Stimulated activated CD4-positive, alpha-beta T cell treated with anti-CD3 and anti-CD28 coated beads, Interleukin-1b, Interleukin-23, amount 100 ng/mL, for 48 hours (primary cell): ENCODE data around the gene DRAM1.

Experiments
- DNase-seq: peaks from one replicate; pipeline ENCODE4 v3.0.0-alpha.2; 2020

Gene DRAM1

DNA sequence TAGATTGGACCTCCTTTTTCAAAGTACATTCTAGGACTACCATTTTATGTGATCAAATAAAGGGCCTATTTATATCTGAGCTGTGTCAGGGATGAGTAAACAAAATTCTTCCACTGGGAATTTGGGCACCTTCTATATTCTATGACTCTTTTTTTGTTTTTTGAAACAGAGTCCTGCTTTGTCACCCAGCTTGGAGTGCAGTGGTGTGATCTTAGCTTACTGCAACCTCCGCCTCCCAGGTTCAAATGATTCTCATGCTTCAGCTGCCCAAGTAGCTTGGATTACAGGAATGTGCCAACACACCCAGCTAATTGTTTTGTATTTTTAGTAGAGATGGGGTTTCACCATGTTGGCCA, 64.8 kb downstream of the DRAM1 start:
- no peak for DNase-seq

DNA sequence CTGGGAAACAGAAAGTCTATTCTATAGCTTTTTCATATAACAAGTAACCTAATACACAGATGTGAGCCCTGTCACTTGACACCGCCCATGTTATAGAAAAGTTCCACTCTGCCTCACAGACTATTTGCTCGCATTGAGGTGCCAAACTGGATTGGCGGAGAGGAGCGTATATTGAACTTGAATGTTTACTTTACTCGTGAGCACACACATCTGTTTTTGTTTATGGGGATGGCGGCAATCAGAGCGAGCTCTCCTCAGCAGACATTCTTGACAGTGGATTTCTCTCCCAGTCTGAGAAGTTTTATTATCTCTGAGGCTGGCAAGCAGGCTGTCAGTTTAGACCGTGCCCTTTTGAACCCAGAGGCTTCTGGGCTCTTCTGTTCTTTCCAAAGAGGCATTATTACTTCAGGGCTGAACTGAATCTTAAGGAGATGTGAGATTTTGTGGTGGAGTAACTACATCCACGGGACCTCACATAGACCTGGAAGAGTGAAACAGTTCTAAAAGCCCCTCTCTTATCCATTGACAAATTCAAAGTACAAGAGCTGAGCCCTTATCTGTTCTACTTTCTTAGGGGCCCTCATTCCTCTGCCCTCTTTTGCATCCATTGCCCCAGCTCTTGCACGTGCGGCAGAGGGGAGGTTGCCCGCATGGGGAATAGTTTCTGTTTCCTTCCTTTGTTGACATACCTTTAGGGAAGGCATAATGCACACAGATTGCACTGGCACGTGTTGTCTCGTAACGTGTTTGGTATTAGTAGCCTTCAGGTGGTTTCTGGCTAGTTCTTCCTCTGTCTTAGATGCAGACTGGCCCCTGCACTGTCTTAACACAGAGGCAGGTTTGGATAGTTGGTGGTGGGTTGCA, 68.2 kb downstream of the DRAM1 start:
- no peak for DNase-seq

DNA sequence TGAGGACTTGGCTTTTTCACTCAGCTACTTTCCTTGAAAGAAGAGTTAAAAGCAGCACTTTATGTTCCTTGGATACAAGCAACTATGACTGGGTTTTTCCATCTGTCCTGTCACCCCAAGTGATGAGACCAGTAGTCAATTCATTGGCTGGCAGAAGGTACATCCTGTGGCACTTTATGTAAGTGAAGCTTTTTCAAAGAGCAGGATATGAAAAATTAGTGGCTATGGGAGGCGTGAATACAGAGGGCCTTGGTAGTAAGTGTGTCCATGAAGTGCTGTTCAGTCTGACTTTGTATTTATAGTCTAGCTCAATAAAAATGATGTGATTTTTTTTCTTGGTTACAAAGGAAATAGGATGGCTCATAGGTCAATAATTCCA, 68.8 kb downstream of the DRAM1 start:
- DNase-seq: no peak

DNA sequence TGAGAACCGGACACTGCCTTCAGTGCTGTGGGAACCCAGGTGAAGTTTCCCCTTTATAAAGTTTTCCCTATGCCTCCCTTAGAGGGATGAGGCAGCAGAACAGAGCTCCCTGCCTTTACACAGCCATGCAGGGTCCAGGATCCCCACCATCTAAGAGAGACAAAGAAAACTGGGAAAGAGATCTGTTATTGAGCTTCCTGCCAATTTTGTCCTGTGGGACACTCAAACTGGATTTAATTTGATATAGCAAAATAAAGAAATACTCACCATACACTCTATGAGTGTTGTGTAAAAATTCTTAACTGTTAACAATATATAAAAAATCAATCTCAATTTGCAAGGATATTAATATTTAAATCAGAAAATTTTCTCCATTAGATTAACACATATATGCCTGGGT, 69.9 kb downstream of the DRAM1 start:
- no peak for DNase-seq

DNA sequence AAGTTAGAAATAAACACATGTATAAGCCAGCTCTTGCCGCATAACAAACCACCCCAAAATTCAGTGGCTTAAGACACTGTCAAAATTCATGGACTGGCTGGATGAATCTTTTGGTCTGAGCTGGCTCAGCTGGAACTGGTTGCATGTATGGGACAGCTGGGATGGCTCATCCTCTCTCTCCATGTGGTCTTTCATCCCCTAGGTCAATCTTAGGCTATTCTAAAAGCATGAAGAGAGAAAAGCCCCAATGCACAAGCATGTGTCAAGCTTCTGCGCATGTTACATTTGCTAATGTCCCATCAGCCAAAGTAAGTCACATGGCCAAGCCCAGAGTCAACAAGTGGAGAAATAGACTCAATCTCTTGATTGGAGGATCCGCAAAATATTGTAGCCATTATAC, 71.0 kb downstream of the DRAM1 start:
- DNase-seq: no peak

DNA sequence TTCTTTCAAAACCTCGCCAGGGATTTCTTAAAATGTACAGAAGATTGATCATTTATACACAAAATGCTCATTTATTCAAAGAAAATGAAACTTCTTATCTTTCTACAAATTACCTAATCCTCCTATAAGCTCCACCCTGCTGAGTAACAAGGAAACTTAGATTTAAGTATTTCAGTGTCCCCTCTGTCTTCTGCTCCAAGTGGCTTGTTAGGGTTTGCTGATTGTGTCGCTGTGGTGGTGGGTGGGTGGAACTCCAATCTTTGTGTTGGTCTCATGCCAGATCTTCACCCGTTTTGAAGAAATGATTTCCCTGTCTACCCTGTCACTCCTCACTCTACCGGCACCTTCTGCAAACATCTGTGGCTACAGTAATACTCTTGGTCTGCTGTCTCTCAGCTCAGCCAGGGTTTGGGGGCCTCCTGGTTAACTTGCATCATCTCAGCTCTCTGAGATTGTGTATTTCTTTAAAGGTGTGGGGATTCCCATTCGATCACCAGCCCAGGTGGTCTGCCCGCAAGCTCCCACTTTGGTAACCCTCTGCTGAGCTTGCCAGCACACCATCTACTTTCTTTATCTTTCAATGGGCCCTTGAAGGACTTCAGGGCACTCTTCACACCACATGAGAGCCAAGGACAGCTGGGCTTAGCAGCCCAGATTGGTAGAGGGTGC, 73.8 kb downstream of the DRAM1 start:
- no peak for DNase-seq

DNA sequence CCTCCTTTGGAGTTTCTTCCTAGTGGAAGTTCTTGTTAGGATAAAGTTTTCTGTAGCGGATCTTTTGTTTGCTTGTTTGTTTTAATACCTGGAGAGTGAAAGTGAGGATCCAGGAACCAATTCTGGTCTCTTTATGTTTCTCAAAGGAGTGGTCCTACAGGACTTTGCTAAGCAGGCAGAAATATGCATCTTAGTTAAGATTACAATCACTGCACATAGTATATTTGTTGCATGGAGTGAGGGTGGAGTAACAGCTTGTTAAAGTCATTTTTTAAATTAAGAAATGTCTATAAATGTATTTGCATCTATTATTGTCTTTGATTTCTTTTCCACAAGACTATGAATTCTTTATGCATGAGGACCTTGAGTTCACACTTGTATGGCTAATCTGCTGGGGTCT, 76.7 kb downstream of the DRAM1 start:
- no peak for DNase-seq

DNA sequence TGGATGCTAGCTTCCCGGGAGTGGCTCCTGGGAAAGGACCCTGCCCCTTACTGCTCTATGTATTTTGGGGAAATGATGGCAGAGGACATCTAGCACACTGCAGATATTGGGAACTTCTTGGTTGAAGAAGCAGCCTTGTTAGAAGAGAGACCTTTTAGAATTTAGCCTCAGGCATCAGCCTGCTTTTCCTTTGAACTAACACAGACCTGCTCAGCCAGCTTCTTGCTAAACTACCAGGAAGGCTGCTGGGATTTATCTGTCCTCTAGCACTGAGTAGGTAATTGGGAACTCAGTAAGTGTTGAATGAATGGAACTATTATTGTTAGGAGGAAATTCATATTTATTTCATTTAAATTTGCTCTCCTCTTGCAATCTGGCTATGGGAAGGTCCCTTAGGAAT, 77.3 kb downstream of the DRAM1 start:
- DNase-seq: no peak

DNA sequence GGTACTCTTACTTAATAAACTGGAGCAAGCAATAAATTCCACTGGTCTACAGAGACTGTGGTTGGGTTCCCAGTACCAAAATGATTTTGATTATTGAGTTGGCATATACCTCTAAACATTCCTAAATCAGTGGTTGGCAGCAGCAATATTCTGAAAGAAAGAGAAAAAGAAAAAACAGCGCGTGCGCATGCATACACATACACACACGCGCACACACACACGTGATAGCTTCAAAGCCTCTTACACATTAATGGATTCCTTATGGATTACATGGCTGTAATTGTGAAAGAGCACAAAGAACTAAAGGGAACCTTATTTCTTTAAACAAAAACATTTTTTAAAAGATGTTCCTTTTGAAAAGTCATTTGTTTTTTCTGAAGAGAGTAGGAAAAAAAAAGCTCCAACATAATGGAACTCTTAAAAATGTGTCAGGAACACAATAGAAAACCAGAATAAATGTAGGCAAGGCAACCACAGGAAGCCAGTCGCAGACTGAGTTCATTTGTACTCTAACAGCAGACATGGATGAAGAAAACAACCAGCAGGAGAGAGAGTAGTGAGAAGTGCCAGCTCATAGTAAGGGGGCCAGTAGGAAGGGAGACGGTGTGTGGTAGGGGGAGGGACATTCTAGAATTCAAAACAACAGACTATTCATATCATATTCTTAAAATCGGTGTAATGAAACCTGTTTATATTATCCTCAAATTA, 80.0 kb downstream of the DRAM1 start:
- DNase-seq: no peak

DNA sequence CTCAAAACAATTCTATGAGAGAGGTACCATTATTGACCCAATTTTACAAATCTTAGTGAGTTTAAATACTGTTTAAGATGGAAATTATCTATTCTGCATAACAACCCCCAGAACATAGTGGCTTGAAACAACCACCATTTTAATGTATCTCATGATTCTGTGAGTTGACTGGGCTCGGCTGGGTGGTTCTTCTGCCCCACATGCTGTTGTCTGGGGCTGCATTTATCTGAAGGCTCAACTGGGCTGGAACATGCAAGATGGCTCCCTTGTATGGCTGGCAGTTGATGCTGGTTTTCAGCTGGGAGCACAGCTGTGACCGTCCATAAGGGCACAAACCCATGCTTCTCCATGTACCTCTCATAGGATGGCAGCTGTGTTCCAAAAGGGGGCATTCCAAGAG, 82.2 kb downstream of the DRAM1 start:
- DNase-seq: no peak

DNA sequence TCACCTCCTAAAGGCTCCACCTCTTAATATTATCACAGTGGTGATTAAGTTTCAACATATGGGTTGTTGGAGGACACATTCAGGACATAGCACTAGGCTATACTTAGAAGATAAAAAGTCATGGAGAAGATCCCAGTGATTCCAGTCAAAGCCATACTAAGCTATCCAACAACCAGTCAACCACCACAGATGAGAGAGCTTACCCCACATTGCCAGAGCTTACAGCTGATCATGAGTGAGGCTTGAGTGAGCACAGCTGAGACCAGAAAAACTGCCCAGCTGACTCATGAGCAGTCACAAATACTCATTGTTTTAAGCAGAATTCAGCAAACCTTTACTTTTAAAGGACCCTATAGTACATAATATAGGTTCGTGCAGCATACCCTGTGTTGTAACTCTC, 85.1 kb downstream of the DRAM1 start:
- no peak for DNase-seq

DNA sequence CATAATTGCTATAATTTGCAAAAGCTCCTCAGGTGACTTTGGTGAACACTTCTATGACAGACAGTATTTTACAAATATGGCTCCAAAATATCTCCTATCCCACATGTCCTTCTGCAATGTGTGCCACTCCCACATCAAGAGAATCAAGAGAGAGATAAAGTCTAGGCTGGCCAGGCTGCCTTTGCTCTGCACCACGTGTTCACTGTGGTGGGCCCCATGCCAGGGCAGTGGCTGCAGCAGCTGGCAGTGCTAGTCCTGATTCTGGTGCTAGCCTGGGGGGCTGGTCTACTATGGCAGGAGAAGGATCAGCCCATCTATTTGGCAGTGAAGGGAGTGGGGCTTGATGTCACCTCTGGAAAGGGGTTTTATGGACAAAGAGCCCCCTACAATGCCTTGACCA, 86.3 kb downstream of the DRAM1 start:
- DNase-seq: no peak

DNA sequence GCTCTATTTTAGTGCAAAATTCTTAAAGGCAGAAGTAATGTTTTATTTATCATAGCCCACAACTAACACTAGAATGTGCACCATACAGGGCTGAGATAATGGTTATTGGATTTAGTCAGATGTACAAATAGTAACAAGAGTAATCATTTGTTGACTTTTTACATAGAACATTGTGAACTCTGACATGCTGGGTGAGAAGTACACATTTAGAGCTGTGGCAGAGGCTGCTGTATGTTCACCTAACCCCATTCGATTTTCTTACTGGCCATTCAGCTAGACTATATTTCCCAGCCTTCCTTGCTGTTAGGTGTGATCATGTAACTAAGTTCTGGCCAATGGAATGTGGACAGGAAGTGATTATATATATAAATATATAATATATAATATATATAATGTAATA, 89.1 kb downstream of the DRAM1 start:
- DNase-seq: no peak

DNA sequence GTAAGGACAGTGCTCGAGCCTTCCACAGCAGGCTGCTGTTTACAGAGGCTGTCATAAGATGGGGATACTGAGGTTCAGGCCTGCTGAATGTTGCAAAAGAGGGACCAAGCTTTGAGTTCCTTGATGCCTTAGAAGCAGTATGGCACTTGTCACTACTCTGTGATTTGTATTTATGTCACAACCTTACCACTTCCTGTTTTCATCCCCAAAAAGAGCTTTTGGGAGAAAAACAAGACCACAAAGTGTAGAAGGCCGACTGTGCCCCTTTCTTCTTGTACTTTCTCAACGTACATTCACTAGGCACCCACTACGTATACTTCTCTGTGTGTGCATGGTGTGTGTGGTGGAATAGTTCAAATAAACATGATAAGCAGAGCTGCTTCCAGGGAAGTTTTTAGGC, 90.1 kb downstream of the DRAM1 start:
- DNase-seq: no peak

DNA sequence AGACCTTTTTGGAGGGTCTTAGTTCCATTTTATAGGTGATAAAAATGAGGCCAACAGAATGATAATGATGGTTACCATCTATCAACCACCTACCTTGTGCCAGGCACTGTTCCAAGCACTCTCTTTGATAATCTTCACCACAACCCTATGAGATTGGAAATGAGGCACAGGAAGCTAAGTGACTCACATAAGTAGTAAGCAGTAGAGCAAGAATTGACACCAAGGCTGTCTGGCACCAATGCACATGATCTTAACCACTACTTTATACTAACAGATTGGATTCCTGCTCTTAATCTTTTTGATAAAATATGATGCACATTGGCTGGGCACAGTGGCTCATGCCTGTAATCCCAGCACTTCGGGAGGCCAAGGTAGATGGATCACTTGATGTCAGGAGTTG, 91.4 kb downstream of the DRAM1 start:
- DNase-seq: no peak
